Prostate gland (tissue), 2 donors: ENCODE results near the gene FRRS1.

Experiments used
- POLR2A ChIP-seq: fragments of 450-650 bp; IDR thresholded peaks from one replicate; pipeline ENCODE4 v1.6.1; 2016; ENCODE audit warnings: antibody characterized with exemption, mild to moderate bottlenecking
- POLR2AphosphoS5 ChIP-seq: sonication (generic); formaldehyde crosslinking; IDR thresholded peaks from one replicate; pipeline ENCODE4 v1.6.1; 2017; ENCODE audit warnings: antibody characterized with exemption
- TF ChIP-seq, protein P1 (sequence below), 4 experiments: fragments of 200-600 bp in 2 of 4; fragments of 450-650 bp in 2 of 4; sonication (generic) in 2 of 4; IDR thresholded peaks; 1 replicate in 3 of 4; 2 replicates in 1 of 4; pipeline ENCODE4 v1.5.1; 2016 to 2019; ENCODE audit warnings: antibody characterized with exemption in 4 of 4, mild to moderate bottlenecking in 2 of 4, moderate library complexity in 2 of 4

DNA sequence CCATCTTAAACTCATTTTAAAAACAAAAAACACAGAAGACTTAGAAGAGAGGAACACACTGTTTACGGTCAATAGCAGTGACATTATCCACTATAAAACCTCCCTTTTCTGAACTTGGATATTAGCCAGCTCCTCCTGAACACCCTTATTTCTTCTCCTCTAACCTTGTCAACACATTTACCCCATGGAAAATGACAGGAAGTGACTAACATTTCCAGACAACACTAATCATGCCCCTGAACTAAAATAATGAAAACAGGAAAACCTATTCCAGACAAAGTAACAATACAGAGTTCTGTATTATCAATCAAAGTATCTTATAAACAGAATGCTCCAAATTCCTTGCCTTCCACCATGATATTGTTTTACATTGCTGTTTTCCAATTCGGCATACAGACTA is 75.3 kb downstream of the FRRS1 start:
- TF ChIP-seq, protein P1, sequence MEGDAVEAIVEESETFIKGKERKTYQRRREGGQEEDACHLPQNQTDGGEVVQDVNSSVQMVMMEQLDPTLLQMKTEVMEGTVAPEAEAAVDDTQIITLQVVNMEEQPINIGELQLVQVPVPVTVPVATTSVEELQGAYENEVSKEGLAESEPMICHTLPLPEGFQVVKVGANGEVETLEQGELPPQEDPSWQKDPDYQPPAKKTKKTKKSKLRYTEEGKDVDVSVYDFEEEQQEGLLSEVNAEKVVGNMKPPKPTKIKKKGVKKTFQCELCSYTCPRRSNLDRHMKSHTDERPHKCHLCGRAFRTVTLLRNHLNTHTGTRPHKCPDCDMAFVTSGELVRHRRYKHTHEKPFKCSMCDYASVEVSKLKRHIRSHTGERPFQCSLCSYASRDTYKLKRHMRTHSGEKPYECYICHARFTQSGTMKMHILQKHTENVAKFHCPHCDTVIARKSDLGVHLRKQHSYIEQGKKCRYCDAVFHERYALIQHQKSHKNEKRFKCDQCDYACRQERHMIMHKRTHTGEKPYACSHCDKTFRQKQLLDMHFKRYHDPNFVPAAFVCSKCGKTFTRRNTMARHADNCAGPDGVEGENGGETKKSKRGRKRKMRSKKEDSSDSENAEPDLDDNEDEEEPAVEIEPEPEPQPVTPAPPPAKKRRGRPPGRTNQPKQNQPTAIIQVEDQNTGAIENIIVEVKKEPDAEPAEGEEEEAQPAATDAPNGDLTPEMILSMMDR (IDR thresholded peaks at IDR 0.05), result no peak
- TF ChIP-seq POLR2AphosphoS5 (no peak), POLR2A (no peak)
